ENCODE data around the gene PDE4A.
A peak's percentile ranks its signal among the peaks of the same experiment; 100 is the strongest.
"Not testable (repeated sequence)": the region's sequence is repeated elsewhere in the genome, so short reads cannot be mapped to it uniquely, and the experiment has no call there.

Gene PDE4A

GRCh38 chr19:10420444-10421239 is at the start of gene PDE4A:
Gene PDE4A, plus strand, starts transcription at chr19:10420538. Its CDS starts 227 bp downstream, at chr19:10420765.
- no peak for DNase-seq

DNA sequence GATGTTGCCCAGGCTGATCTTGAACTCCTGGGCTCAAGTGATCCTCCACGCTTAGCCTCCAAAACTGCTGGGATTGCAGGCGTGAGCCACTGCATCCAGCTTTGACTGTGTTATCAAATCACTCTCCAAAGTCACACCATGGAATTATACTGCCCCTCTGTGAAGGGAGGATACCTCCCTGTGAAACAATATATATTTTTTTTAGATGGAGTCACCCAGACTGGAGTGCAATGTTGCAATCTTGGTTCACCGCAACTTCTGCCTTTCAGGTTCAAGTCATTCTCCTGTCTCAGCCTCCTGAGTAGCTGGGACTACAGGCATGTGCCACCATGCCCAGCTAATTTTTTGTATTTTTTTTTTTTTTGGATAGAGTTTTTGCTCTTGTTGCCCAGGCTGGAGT is 47.6 kb upstream of the PDE4A start:
- no peak for DNase-seq

GRCh38 chr19:10374931-10375330 is 45.4 kb upstream of the PDE4A start:
- no peak for DNase-seq

- DNase-seq: not testable (repeated sequence)
Measured at GRCh38 chr19:10377140-10377640, 43.1 kb upstream of the PDE4A start.

- DNase-seq: no peak
Measured at GRCh38 chr19:10378124-10378523, 42.2 kb upstream of the PDE4A start.

GRCh38 chr19:10379880-10380312 is 40.4 kb upstream of the PDE4A start:
- no peak for DNase-seq

DNA sequence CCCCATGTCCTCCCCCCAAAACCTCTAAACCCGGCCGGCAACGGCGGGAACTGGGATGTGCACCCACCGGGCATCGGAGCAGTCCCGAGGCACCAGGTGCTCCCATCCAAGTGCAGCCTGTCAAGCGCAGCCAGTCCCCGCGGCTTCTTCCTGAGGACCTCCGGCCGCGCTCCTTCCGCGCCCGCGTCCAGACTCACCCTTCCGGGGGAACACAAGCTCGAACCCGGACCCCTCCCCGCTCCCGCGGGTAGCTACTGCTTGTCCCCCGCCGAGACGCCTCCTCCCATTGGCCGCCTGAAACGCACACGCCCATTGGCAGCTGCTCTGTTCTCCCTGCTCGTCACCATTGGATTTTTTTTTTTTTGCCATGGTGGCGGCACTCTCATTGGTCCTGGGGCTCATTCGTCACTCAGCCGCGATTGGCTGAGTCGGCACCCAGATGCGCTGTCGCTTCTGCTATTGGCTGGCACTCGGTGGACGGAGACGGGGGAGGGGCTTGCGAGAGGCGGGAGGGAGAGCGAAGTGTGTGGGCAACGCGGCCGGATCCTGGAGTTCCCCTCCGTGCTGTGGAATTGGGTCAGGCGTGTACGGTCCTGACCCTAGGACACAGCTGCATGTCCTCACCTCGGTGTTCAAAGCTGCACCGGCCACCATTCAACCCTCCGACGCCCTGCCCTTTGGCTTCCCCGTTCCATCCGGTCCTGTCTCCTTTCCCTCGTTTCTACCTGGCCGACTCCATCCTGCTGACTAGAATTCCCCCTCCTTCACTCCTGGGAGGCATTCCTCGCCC is 39.8 kb upstream of the PDE4A start, which contains the start of gene TYK2:
Gene TYK2, minus strand, starts transcription at position 260 of the 790 bp plus-strand sequence. CDS start 2,166 bp downstream, outside the sequence.
- DNase-seq: peak; percentile 95 to 97

GRCh38 chr19:10383223-10383499 is 37.2 kb upstream of the PDE4A start:
- DNase-seq: not testable (repeated sequence)

- DNase-seq: no peak
Measured at GRCh38 chr19:10384580-10384979, 35.8 kb upstream of the PDE4A start.

- peak; percentile 14 to 72 for DNase-seq
Measured at GRCh38 chr19:10388957-10389356, 31.4 kb upstream of the PDE4A start.

- no peak for DNase-seq
Measured at GRCh38 chr19:10389863-10390262, 30.5 kb upstream of the PDE4A start.

GRCh38 chr19:10390652-10391286 is 29.6 kb upstream of the PDE4A start:
- peak; percentile 26 to 34 for DNase-seq

DNA sequence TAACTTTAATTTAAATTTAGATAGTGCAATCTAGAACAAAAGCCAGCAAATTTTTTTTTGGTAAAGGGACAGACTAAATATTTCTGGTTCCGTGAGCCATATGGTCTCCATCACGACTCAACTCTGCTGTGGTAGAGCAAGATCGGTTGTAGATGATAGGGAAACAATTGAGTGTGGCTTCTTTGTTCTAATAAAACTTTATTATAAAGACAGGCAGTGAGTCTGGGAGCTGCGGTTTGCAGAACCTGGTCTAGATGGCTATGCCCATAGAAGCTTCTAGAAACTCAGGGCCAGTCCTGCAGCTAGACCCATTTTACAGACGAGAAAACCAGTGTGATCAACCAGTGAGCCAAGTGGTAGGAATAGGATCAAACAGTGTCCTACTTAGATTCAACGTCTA is 28.2 kb upstream of the PDE4A start:
- DNase-seq: no peak

DNA sequence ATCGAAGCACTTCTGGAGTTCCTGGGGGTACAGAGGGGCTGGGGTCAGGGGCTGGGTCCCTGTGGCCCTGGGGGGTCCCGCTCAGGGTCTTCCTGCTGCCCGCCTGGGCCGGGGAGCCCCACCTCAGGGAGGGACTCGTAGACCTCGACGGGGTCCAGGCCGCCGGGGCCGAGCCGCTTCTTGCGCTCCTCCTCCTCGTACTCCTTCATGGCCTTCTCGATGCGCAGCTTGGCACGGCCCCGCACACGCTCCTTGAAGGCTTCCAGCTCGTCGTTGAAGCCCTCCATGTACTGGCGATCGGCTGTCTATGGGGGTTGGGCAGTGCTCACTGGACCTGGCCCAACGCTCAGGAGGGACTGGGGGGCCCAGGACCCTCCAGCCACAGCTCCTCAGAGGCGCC is 27.2 kb upstream of the PDE4A start:
- no peak for DNase-seq

- DNase-seq: no peak
Measured at GRCh38 chr19:10395003-10395402, 25.3 kb upstream of the PDE4A start.

- no peak for DNase-seq
Measured at GRCh38 chr19:10395436-10395835, 24.9 kb upstream of the PDE4A start.

DNA sequence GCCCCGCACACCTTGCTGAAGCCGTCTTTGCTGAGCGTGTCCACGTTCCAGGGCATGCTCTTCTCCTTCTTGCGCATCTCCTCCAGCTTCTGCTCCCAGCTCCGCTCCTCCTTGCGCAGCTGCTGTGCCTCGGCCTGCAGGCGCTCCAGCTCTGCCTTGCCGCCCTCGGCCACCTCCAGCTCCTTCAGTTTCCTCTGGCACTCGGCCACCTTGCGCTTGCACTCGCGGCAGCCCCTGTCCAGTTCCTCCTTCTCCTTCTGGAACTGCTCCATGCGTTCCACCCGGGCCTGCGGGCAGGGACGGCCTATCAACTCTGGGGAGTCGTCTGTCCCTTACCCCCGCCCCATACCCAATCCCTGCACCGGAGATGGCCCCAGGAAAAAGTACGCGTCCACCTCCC is 24.4 kb upstream of the PDE4A start:
- DNase-seq: no peak

- no peak for DNase-seq
Measured at GRCh38 chr19:10398819-10399218, 21.5 kb upstream of the PDE4A start.

DNA sequence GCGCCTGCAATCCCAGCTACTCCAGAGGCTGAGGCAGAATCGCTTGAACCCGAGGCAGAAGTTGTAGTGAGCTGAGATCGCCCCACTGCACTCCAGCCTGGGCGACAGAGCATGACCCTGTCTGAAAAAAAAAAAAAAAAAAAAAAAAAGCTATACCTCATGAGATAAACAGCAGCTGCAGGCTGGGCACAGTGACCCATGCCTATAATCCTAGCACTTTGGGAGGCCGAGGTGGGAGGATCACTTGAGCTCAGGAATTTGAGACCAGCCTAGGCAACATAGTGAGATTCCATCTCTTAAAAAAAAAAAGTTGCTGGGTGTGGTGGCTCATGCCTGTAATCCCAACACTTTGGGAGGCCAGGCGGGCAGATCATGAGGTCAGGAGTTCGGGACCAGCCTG is 21.0 kb upstream of the PDE4A start:
- DNase-seq: not testable (repeated sequence)

DNA sequence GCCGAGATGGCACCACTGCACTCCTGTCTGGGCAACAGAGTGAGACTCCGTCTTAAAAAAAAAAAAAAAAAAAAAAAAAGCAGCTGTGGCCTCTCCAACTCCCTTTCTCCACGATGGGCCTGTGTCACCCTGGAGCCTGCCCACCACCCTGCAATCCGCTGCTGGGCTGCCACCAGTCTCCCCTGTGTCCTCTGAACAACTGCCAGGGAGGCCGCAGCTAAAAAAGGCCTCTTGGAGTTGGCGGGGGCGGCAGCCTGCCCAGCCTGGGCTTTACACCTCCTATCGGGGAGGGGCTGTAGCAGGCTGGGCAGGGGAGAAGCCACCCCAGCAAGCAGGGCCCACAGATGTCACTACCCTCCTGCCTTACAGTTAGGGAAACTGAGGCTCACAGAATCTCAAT is 20.5 kb upstream of the PDE4A start:
- DNase-seq: no peak

DNA sequence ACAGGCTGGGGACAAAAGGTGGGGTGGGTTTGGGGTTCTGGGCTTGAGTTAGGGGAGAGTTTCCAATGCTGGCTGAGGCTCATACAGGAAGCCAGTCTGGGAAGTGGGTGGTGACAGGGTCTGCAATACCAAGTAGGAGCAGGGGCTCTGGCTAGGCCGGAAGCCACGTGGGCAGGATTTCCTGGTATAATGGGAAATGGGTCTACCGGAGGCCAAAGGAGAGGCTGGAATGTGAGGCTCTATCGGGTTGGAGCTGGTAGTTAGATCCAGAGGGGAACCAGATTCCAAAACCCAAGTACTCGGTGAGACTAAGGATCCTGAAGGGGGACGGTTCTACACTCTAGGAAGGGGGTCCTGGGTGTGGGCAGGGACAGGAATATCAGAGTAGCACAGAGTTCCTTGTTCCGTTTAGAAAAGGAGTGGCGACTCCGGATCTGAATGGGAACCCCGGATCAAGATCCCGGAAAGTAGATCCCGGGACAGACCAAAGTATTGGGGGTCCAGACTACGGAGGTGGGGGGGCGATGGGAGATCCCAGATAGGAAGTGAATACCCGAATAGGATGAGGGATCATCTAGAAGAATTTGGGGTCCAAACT is 17.8 kb upstream of the PDE4A start:
- DNase-seq: no peak

DNA sequence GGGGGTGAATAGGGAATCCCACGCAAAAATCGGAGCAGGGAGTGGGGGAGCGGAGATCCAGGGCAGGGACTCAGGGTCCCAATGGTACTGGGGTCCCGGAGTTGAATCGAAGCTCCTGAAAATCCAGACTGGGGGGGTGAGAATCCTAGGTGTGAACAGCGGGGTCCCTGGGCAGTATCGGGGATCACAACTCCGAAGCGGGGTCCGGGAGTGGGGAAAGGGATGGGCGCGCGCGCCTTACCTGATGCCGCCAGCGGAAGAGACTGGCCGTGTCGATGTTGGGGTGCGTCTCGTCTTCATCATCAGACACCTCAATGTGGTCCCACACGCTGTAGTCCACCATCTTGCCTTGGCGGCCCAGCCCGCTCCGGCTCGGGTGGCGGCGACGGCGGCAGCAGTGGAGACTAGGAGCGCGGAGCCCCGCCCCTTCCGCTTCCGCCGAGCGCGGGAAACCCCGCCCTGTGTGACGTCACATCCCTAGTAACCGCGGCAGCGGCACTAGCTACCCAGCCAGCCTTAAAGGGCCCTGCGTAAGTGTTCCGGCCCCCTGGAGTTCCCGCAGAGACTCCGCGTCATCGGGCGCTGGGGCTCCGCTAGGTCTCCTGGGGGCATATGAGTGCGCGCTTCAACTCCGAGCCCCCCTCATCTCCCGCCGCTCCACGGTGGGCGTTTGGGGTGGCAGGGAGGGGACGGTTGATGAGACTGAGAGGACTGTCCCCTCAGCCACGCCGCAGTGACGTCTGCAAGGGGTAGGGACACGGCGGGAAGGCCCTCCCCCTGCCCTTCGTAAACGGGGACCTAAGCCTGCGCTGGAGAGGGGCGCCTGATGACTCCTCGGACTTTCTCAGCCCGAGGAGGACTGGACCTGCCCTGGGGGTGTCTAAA is 17.0 kb upstream of the PDE4A start, which contains the start of gene CDC37:
Gene CDC37, minus strand, starts transcription at position 406 of the 885 bp plus-strand sequence. Its CDS starts 63 bp downstream, at position 343.
- DNase-seq: peak; percentile 91 to 94
